GM12892 (cell line): Measurements from ENCODE around the gene EPHA6.

Source experiments
- POLR2A ChIP-seq: IDR thresholded peaks from 2 replicates; pipeline ENCODE4 v1.6.1; 2011; ENCODE audit warnings: low read depth, low read length, control low read depth
- POLR2AphosphoS5 ChIP-seq: IDR thresholded peaks from 2 replicates; pipeline ENCODE4 v1.6.1; 2011; ENCODE audit warnings: low read depth, low read length, control low read depth
- TAF1 ChIP-seq: IDR thresholded peaks from 2 replicates; pipeline ENCODE4 v1.6.1; 2011; ENCODE audit warnings: low read depth, mild to moderate bottlenecking, control low read depth, low read length, borderline replicate concordance

GRCh38 chr3:97359977-97360376 is 545.6 kb downstream of the EPHA6 start:
- TF ChIP-seq POLR2AphosphoS5 = no peak
- TF ChIP-seq POLR2A = no peak
- TF ChIP-seq TAF1 = no peak
